GM19240 (cell line): Measurements from ENCODE around the gene TRAM1L1.

ENCODE experiments used
- DNase-seq: peaks from one replicate; pipeline ENCODE4 v3.0.0; 2011; ENCODE audit warnings: low spot score; ENCODE audit not compliant: insufficient read length

Gene TRAM1L1

DNA sequence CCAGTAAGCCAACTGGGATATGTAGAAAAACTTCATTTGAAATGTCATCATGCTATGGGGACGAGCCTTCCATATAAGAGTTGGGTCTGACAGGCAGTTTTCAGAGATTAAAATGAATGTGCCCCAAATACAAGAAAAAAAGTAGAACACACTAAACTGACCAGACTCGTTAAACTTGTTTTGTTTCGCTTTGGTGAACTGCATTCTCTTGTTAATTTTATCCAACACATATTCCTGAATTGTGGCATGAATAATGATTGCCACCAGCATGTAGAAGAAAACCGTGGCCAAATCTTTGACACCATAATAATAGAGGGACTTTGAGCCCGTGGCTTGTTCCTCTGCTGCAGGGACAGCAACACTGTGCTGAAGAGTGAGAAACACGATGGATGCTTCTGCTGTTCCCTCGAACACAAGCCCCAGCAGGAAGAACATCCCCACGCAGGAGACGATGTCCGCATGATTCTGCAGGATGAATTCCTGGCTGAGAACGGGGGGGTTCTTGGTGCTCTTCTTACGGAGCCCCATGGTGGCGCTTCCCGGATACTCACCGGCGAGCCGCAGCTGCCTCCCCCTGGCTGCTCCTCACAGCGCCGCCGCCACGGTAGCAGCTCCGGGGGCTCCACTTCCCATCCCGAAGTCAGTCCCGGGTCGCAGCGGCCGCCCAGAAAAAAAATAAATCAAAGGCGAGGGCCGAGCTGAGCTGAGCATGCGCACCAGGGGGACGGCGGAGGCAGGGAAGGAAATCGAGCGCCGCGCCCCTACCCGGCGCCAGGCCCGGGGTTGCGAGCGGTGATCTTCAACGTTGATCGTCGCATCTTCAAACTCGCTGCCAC, at the start of gene TRAM1L1:
Gene TRAM1L1, minus strand, starts transcription at position 711 of the 836 bp plus-strand sequence. Its CDS starts 183 bp downstream, at position 528.
- DNase-seq, result no peak

DNA sequence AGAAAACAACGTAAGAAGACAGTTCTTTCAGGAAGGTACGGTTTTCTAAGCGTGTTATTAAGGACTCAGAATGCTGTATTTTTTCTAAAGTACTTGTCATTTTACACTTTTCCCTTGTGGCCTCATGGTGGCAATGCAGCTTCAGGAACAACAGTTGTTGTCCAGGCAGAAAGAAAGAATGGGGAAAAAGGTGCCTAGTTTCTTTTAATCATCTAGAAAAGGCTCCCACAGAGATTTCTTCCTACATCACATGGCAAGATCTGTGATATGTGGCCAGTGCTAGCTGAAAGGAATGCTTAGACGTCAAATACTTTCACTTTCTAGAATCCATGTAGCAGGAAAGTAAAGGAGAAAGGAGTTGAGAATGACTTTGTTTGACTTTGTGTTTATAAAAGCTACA, 49.0 kb upstream of the TRAM1L1 start:
- no peak for DNase-seq

- DNase-seq, result no peak
Measured at GRCh38 chr4:117096886-117097285, 11.5 kb upstream of the TRAM1L1 start.

DNA sequence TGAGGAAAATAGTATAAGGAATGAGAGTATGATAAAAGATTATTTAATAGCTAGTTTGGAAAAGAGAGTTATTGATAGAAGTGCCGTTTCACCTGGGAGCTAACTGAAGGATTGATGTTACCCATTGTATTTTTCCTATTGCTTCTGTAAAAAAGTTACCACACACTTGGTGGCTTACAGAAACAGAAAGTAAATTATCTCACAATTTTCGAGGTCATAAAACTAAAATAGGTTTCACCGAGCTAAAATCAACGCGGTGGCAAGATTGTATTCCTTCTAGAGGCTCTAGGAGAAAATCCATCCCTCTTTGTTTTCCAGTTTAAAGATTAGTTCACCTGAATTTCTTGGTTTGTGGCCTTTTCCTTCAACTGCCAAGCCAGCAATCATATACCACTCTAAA, 11.1 kb upstream of the TRAM1L1 start:
- DNase-seq, result no peak

DNA sequence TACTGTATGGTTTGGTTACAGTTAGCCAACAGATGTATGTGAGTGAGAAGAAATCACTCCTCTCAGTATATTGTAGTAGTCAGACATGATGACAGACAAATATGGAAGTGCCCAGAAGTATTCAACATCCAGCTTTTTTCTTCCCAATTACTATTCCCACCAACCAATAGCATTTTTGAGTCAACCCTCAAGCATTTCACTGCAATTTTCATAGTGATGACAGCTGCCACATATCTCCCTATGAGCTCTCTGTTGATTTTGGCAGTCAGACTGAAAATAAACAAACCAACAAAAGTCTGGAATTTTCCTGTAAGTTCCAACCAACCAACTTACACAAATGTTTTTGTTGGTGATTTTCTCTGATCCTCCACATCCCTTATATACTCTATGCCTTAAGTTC, 8.2 kb upstream of the TRAM1L1 start:
- no peak for DNase-seq

- DNase-seq, result no peak
Measured at GRCh38 chr4:117077760-117078159, 7.6 kb downstream of the TRAM1L1 start.

GRCh38 chr4:117068120-117068519, 17.3 kb downstream of the TRAM1L1 start:
- DNase-seq, result no peak

DNA sequence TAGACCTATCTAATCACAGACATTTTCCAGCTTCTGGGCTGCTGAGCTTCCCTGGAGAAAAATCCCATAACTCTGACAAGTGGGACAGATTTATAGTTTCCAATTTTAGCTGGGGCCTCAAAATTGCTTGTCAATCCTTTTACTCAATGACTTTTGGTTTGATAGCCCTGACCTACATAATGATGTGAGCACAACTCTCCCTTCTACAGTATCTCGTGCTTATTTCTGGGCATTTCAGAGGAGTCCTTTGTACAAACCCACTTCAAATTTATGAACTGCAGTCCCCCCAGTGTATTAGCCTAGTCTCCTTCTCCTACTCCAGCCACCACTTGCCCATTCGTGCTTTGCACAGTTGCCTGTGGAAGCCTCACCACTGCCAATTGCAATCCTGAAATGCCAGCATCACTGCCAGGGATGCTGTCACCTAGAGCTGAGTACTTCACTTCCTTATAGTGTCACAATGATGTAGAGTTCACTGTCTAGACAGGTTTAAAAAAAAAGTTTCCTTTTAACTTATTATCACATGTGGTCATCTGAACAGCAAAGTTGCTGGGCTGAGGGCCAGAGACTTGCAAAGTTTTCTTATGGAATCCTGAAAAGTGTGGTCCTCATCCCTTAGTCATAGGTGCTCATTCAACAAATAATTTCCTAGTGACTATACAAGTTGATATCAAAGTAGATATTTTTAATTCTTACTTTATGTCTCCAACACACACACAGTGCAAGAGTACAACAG, 21.2 kb downstream of the TRAM1L1 start:
- no peak for DNase-seq

DNA sequence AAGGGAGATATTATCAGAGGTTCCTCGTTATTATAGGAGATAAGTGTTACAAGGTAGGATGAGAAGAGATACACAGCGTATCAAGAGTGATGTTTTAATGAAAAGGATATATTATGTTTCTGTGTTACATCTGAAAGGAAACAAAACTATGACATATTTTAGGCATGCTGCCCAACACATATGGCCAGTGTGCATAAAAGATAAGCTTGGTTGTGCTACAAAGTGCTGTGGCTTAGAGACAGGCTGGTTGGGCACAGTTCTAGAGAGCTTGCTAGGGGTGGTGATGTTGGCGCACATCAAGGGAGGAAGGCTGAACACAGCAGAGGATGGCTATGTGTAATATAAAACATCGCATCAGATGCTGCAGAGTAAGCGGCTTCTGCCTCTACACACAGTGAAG, 42.4 kb downstream of the TRAM1L1 start:
- no peak for DNase-seq
